CD14-positive monocyte (primary cell): ENCODE data around the gene NTM. TPM values are rescaled to one million over a fixed set of nuclear protein-coding genes. Genes with fewer than 3 reads are reported as not detected.
A peak's percentile ranks its signal among the peaks of the same experiment; 100 is the strongest.

Experiments
- DNase-seq, 3 donors: peaks; one replicate each; pipeline ENCODE4 v3.0.0-alpha.2; 2011 to 2022
- H2AFZ ChIP-seq: 2 replicates; pipeline ENCODE4 v1.6.0; 2012; ENCODE audit warnings: mild to moderate bottlenecking, low read depth, low read length, inconsistent platforms; ENCODE audit not compliant: insufficient read depth, poor library complexity, severe bottlenecking
- H3K27ac ChIP-seq, 2 donors: 1 replicate in 1 of 2; 2 replicates in 1 of 2; pipeline ENCODE4 v1.5.1; 2012 to 2013; ENCODE audit warnings: low read length in 2 of 2, control low read depth in 1 of 2, inconsistent platforms in 1 of 2, low read depth in 1 of 2, mild to moderate bottlenecking in 1 of 2
- H3K27me3 ChIP-seq, 2 donors: one replicate each; pipeline versions ENCODE4 v1.6.0 to v1.6.1; 2011 to 2013; ENCODE audit warnings: low read length in 2 of 2; ENCODE audit not compliant: control insufficient read depth in 2 of 2, insufficient read depth in 2 of 2
- H3K36me3 ChIP-seq, 2 donors: replicated peaks in 1 of 2; 1 replicate in 1 of 2; 2 replicates in 1 of 2; pipeline versions ENCODE4 v1.5.1 to v1.6.1; 2012 to 2013; ENCODE audit warnings: low read length in 2 of 2, control low read depth in 1 of 2, inconsistent platforms in 1 of 2, mild to moderate bottlenecking in 1 of 2; ENCODE audit not compliant: insufficient read depth in 2 of 2, control insufficient read depth in 1 of 2
- H3K4me1 ChIP-seq, 2 donors: 1 replicate in 1 of 2; 2 replicates in 1 of 2; pipeline versions ENCODE4 v1.5.1 to v1.6.1; 2012 to 2013; ENCODE audit warnings: low read length in 2 of 2, control low read depth in 1 of 2, inconsistent platforms in 1 of 2, mild to moderate bottlenecking in 1 of 2, moderate library complexity in 1 of 2; ENCODE audit not compliant: insufficient read depth in 2 of 2, control insufficient read depth in 1 of 2
- H3K4me2 ChIP-seq: replicated peaks from 2 replicates; pipeline ENCODE3; 2012; ENCODE audit warnings: low read length, moderate library complexity, mild to moderate bottlenecking; ENCODE audit not compliant: poor library complexity, severe bottlenecking; ENCODE audit errors: extremely low read depth
- H3K4me3 ChIP-seq, 3 experiments: fragments of 200-600 bp in 1 of 3; sonication (generic) in 1 of 3; replicated peaks in 1 of 3; 1 replicate in 2 of 3; 2 replicates in 1 of 3; pipeline ENCODE4 v1.5.1; 2011 to 2013; ENCODE audit warnings: low read length in 3 of 3, mild to moderate bottlenecking in 3 of 3, control low read depth in 2 of 3, low read depth in 2 of 3, inconsistent platforms in 1 of 3, moderate library complexity in 1 of 3
- H3K79me2 ChIP-seq: 2 replicates; pipeline ENCODE4 v1.6.0; 2012; ENCODE audit warnings: mild to moderate bottlenecking, control low read depth, inconsistent platforms, low read length, moderate library complexity; ENCODE audit not compliant: insufficient read depth
- H3K9ac ChIP-seq: 2 replicates; pipeline ENCODE4 v1.6.0; 2017; ENCODE audit warnings: low read length, mild to moderate bottlenecking; ENCODE audit not compliant: insufficient read depth, poor library complexity, severe bottlenecking
- H3K9me3 ChIP-seq, 2 donors: replicated peaks in 1 of 2; 1 replicate in 1 of 2; 2 replicates in 1 of 2; pipeline versions ENCODE4 v1.5.1 to v1.6.1; 2012 to 2013; ENCODE audit warnings: low read length in 2 of 2, control low read depth in 1 of 2; ENCODE audit not compliant: control insufficient read depth in 1 of 2, insufficient read depth in 1 of 2
- H4K20me1 ChIP-seq: 2 replicates; pipeline ENCODE4 v1.6.0; 2012; ENCODE audit warnings: mild to moderate bottlenecking, low read length, control low read depth, moderate library complexity; ENCODE audit not compliant: insufficient read depth
- H3K27ac Mint-ChIP-seq, 7 donors: one replicate each; pipeline ENCODE4 v1.8.0; 2020; ENCODE audit warnings: mild to moderate bottlenecking in 7 of 7, mixed read lengths in 7 of 7, moderate library complexity in 6 of 7, inconsistent platforms in 2 of 7
- H3K27me3 Mint-ChIP-seq, 3 donors: one replicate each; pipeline ENCODE4 v1.8.0; 2021 to 2022; ENCODE audit warnings: low read depth in 3 of 3, mild to moderate bottlenecking in 3 of 3, mixed read lengths in 3 of 3, moderate library complexity in 3 of 3, inconsistent platforms in 1 of 3
- H3K36me3 Mint-ChIP-seq, 2 donors: one replicate each; pipeline ENCODE4 v1.8.0; 2020; ENCODE audit warnings: mixed read lengths in 2 of 2, inconsistent platforms in 1 of 2, mild to moderate bottlenecking in 1 of 2
- H3K4me1 Mint-ChIP-seq: one replicate; pipeline ENCODE4 v1.8.0; 2020; ENCODE audit warnings: mild to moderate bottlenecking, mixed read lengths
- H3K4me3 Mint-ChIP-seq, 2 donors: one replicate each; pipeline ENCODE4 v1.8.0; 2020; ENCODE audit warnings: mild to moderate bottlenecking in 2 of 2, mixed read lengths in 2 of 2, moderate library complexity in 1 of 2
- H3K9me3 Mint-ChIP-seq, 7 donors: one replicate each; pipeline ENCODE4 v1.8.0; 2020 to 2022; ENCODE audit warnings: mixed read lengths in 7 of 7, mild to moderate bottlenecking in 6 of 7, moderate library complexity in 6 of 7, inconsistent platforms in 2 of 7
- CTCF ChIP-seq: fragments of 200-600 bp; IDR thresholded peaks from one replicate; pipeline ENCODE4 v1.8.0; 2022; ENCODE audit warnings: antibody characterized with exemption, mild to moderate bottlenecking
- WGBS: methylation state at CpG from one replicate; pipeline ENCODE4 v1.1.5; 2013; ENCODE audit warnings: missing lambda C conversion rate; ENCODE audit not compliant: insufficient coverage; 5-methylcytosine and 5-hydroxymethylcytosine counted together
- intact Hi-C, 2 donors: fragments of 100-400 bp; cut with micrococcal nuclease; formaldehyde crosslinking; loops; one replicate each; pipeline versions ENCODE4 v1.15.0 to v1.15.1; 2023
- polyA plus RNA-seq, 3 donors: library from polyadenylated mRNA; depleted of rRNA in 1 of 3; unstranded in 2 of 3; stranded (reverse) in 1 of 3; fragments of 300-500 nt in 2 of 3; fragments of >200 nt in 1 of 3; fragmentation: Illumina TruSeq in 2 of 3; gene quantifications; 1 replicate in 2 of 3; 2 replicates in 1 of 3; pipeline ENCODE4 v1.2.3, GENCODE V29; 2012 to 2021

NTM gene
- polyA plus RNA-seq, 3 donors = not detected

GRCh38 chr11:131906963-131907362 is 536.5 kb downstream of the NTM start:
- Histone ChIP-seq H3K36me3 (no peaks in the 10 kb centered on the region), H3K4me2 (no peak overlapping the region), H3K79me2 (no peaks in the 10 kb centered on the region), H3K27ac (no peak overlapping the region), H3K4me3 (no peak overlapping the region), H3K4me1 (no peaks in the 10 kb centered on the region), H3K9me3 (no peaks in the 10 kb centered on the region), H3K27me3 (peaks cover 40 to 50% of the 10 kb centered on the region in 2 donors), H4K20me1 (no peaks in the 10 kb centered on the region), H2AFZ (no peak overlapping the region), H3K9ac (no peak overlapping the region)
- Mint-ChIP-seq H3K4me1 (peaks cover 4% of the 10 kb centered on the region), H3K27me3 (peaks cover 43 to 68% (median 49%) of the 10 kb centered on the region in 3 donors), H3K9me3 (peaks cover 0 to 3% (median 0%) of the 10 kb centered on the region in 7 donors), H3K4me3 (peak overlapping the region in 1 of 2 donors; percentile 13), H3K27ac (no peak overlapping the region), H3K36me3 (no peaks in the 10 kb centered on the region)
- no peak for DNase-seq
- WGBS = 64% methylated on average over 2 of the region's 4 CpGs
- TF ChIP-seq CTCF = no peak
- intact Hi-C loops = loop anchor here in 1 of 2 donors (10.0 kb wide), 1 partner anchor 162 kb away; no protein-coding TSS in a partner anchor

GRCh38 chr11:131907371-131907770 is 537.0 kb downstream of the NTM start:
- Histone ChIP-seq H3K9me3 (no peaks in the 10 kb centered on the region), H3K36me3 (no peaks in the 10 kb centered on the region), H3K9ac (no peak overlapping the region), H2AFZ (no peak overlapping the region), H3K27me3 (peaks cover 43 to 54% of the 10 kb centered on the region in 2 donors), H3K4me3 (no peak overlapping the region), H3K4me2 (no peak overlapping the region), H3K27ac (no peak overlapping the region), H4K20me1 (no peaks in the 10 kb centered on the region), H3K4me1 (no peaks in the 10 kb centered on the region), H3K79me2 (no peaks in the 10 kb centered on the region)
- DNase-seq = no peak
- H3K36me3 Mint-ChIP-seq = no peaks in the 10 kb centered on the region
- peaks cover 4% of the 10 kb centered on the region for H3K4me1 Mint-ChIP-seq
- H3K27ac Mint-ChIP-seq = no peak overlapping the region
- TF ChIP-seq CTCF = no peak
- peaks cover 0 to 3% (median 0%) of the 10 kb centered on the region in 7 donors for H3K9me3 Mint-ChIP-seq
- peaks cover 45 to 72% (median 52%) of the 10 kb centered on the region in 3 donors for H3K27me3 Mint-ChIP-seq
- intact Hi-C loops = loop anchor here in 1 of 2 donors (10.0 kb wide), 1 partner anchor 163 kb away; no protein-coding TSS in a partner anchor
- peak overlapping the region in 1 of 2 donors; percentile 13 for H3K4me3 Mint-ChIP-seq
- 75% methylated on average over 2 of the region's 5 CpGs for WGBS
